Measurements from ENCODE around the gene PDXK.

Gene PDXK

GRCh38 chr21:43767498-43767983 is 48.6 kb downstream of the PDXK start:
- DNase-seq (ENCODE audit: low read depth) = no peak
- no peak for TF ChIP-seq CTCF (conservative IDR thresholded peaks at IDR 0.05; ENCODE audit: low read depth, low read length)
- no peak overlapping the region for H3K4me3 ChIP-seq (ENCODE audit: low read length)

- TF ChIP-seq CTCF (conservative IDR thresholded peaks at IDR 0.05; ENCODE audit: low read depth, low read length) = no peak
Measured at GRCh38 chr21:43767984-43768867, 49.3 kb downstream of the PDXK start.

GRCh38 chr21:43768868-43769167 is 49.9 kb downstream of the PDXK start:
- no peak for TF ChIP-seq CTCF (conservative IDR thresholded peaks at IDR 0.05; ENCODE audit: low read depth, low read length)
- H3K4me3 ChIP-seq (ENCODE audit: low read length) = no peak overlapping the region
- DNase-seq (ENCODE audit: low read depth) = peak; percentile 97

More at GRCh38 chr21:43767984-43768867, 49.3 kb downstream of the PDXK start:
- no peak overlapping the region for H3K4me3 ChIP-seq (ENCODE audit: low read length)
- DNase-seq (ENCODE audit: low read depth) = peak; percentile 93

- no peak overlapping the region for H3K4me3 ChIP-seq (ENCODE audit: low read length)
- no peak for DNase-seq (ENCODE audit: low read depth)
- no peak for TF ChIP-seq CTCF (conservative IDR thresholded peaks at IDR 0.05; ENCODE audit: low read depth, low read length)
Measured at GRCh38 chr21:43769325-43769958, 50.5 kb downstream of the PDXK start.

GRCh38 chr21:43770066-43770655 is 51.2 kb downstream of the PDXK start:
- TF ChIP-seq CTCF (conservative IDR thresholded peaks at IDR 0.05; ENCODE audit: low read depth, low read length) = no peak
- DNase-seq (ENCODE audit: low read depth) = no peak
- no peak overlapping the region for H3K4me3 ChIP-seq (ENCODE audit: low read length)

GRCh38 chr21:43771199-43771675 is 52.3 kb downstream of the PDXK start:
- DNase-seq (ENCODE audit: low read depth) = no peak
- TF ChIP-seq CTCF (conservative IDR thresholded peaks at IDR 0.05; ENCODE audit: low read depth, low read length) = no peak
- H3K4me3 ChIP-seq (ENCODE audit: low read length) = no peak overlapping the region
